Measurements from ENCODE around the gene LYST. TPM values are rescaled to one million over a fixed set of nuclear protein-coding genes. Genes with fewer than 3 reads are reported as not detected.

LYST gene
- total RNA-seq, 2 experiments from 2014 or later, result 34.4 to 36.0 TPM

GRCh38 chr1:235825229-235825628 lies 41.5 kb downstream of the LYST start:
- no peak overlapping the region for H3K4me3 Mint-ChIP-seq
- H3K36me3 Mint-ChIP-seq (ENCODE audit: low read depth), result peaks cover 18% of the 10 kb centered on the region
- CTCF ChIA-PET, result no interaction called here
- H3K4me1 Mint-ChIP-seq, result no peaks in the 10 kb centered on the region
- no peaks in the 10 kb centered on the region for H3K27me3 Mint-ChIP-seq
- DNase-seq, result no peak
- POLR2A ChIA-PET, result no interaction called here
- H3K27ac Mint-ChIP-seq, result no peak overlapping the region
- H3K9me3 Mint-ChIP-seq, result no peaks in the 10 kb centered on the region

DNA sequence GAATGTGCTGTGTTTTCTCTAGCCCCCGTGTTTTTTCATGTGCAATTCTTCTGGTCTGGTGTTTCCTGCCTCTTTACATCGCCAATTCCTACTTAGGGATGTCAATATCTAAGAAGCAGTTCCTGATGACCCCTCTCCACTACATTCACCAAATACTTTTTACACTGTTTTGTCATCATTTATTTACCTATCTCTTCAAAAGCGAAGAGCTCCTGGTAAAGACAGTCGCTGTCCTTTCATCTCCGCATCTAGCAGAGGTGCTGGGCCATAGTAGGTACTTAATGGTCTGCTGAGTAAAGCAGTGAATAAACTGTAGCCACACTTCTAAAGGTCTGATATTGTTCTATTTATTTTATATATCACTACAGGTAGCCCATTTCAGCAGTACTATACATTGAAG lies 43.0 kb downstream of the LYST start:
- Mint-ChIP-seq H3K27ac (no peak overlapping the region), H3K36me3 (ENCODE audit: low read depth) (peaks cover 18% of the 10 kb centered on the region), H3K9me3 (no peaks in the 10 kb centered on the region), H3K4me1 (no peaks in the 10 kb centered on the region), H3K4me3 (no peak overlapping the region), H3K27me3 (no peaks in the 10 kb centered on the region)
- CTCF ChIA-PET, result no interaction called here
- DNase-seq, result no peak
- POLR2A ChIA-PET, result no interaction called here

GRCh38 chr1:235822685-235823084 lies 44.0 kb downstream of the LYST start:
- Mint-ChIP-seq H3K9me3 (no peaks in the 10 kb centered on the region), H3K36me3 (ENCODE audit: low read depth) (peaks cover 14% of the 10 kb centered on the region), H3K27me3 (no peaks in the 10 kb centered on the region), H3K4me1 (no peaks in the 10 kb centered on the region), H3K4me3 (no peak overlapping the region), H3K27ac (no peak overlapping the region)
- no peak for DNase-seq
- CTCF ChIA-PET, result no interaction called here
- POLR2A ChIA-PET, result no interaction called here

DNA sequence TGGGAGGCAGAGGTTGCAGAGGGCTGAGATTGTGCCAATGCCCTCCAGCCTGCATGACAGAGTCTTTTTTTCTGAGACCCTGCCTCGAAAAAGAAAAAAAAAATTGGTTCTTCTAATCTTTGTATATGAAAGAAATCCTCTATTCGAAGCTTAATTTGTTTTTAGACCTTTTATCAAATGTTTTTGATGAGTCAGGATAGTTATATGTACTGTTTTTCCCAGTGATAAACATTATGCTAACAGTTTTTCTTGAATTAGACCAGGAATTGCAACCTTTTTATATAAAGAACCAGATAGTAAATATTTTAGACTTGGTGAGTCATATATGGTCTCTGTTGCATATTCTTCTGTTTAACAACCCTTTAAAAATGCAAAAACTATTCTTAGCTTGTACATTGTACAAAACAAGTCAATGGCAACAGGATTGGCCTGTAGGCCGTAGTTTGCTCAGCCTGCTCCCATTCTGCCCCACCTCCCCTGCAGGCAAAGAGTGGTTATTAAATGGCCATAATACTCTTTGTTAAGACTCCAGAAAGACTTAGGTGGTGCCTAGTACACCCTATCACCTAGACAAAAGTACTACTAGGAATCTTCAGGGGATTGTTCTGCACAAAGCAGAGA lies 45.2 kb downstream of the LYST start:
- Mint-ChIP-seq H3K27ac (no peak overlapping the region), H3K27me3 (no peaks in the 10 kb centered on the region), H3K9me3 (no peaks in the 10 kb centered on the region), H3K4me1 (peaks cover 9% of the 10 kb centered on the region), H3K4me3 (no peak overlapping the region), H3K36me3 (ENCODE audit: low read depth) (peaks cover 13% of the 10 kb centered on the region)
- CTCF ChIA-PET, result interaction anchor here (1.5 to 1.6 kb wide), 2 partner anchors 22 to 220 kb away, joined by 3 to 5 read pairs; no protein-coding TSS in a partner anchor
- POLR2A ChIA-PET, result no interaction called here
- DNase-seq, result no peak

DNA sequence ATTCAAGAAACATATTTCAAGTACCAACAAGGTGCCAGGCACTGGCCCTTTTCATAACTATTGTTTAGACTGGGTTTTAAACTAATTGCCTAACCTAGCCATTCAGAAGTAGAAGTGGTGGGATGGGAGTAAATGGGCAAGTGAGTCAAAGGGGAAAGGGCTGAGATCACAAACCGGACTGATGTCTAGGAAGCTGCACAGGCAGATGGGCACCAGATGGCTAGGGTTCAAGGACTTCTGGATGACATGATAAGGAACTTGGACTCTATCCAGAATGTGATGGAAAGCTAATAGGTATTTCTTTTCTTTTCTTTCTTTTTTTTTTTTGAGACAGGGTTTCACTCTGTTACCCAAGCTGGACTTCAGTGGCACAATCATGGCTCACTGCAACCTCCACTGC lies 46.6 kb downstream of the LYST start:
- no peak for DNase-seq
- peaks cover 10% of the 10 kb centered on the region for H3K4me1 Mint-ChIP-seq
- H3K4me3 Mint-ChIP-seq, result no peak overlapping the region
- peaks cover 5% of the 10 kb centered on the region for H3K36me3 Mint-ChIP-seq (ENCODE audit: low read depth)
- POLR2A ChIA-PET, result no interaction called here
- H3K27me3 Mint-ChIP-seq, result no peaks in the 10 kb centered on the region
- CTCF ChIA-PET, result interaction anchor here (0.6 to 0.7 kb wide), 2 partner anchors 9 to 19 kb away, joined by 3 to 4 read pairs; no protein-coding TSS in a partner anchor
- no peaks in the 10 kb centered on the region for H3K9me3 Mint-ChIP-seq
- no peak overlapping the region for H3K27ac Mint-ChIP-seq

DNA sequence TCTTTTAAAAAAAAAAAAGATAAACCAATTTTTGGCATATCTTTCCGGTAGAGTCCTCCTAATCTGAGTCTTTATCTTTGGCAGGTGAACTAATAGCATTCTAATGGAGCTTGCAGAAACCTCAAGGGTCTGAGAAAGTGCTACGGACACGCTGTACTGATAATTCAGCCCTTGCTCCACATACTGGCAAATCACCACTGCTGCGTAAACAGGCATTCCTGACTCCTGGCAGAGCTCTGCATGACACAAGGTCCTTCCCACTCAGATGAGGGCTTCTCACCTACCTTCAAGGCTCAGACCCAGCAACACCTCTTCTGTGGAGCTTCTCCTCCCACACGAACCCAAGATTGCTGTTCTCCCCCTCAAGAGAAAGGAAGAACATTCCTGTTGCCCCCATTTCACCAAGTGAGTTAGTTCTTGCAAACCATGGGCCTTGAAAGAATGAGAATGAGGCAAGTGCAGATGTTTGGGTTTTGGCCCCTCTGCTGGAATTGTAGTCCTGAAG lies 48.0 kb downstream of the LYST start:
- peaks cover 4% of the 10 kb centered on the region for H3K36me3 Mint-ChIP-seq (ENCODE audit: low read depth)
- no peak overlapping the region for H3K27ac Mint-ChIP-seq
- no peak overlapping the region for H3K4me3 Mint-ChIP-seq
- CTCF ChIA-PET, result no interaction called here
- no peak for DNase-seq
- POLR2A ChIA-PET, result no interaction called here
- H3K4me1 Mint-ChIP-seq, result peaks cover 10% of the 10 kb centered on the region
- no peaks in the 10 kb centered on the region for H3K27me3 Mint-ChIP-seq
- H3K9me3 Mint-ChIP-seq, result no peaks in the 10 kb centered on the region

- Mint-ChIP-seq H3K9me3 (no peaks in the 10 kb centered on the region), H3K36me3 (ENCODE audit: low read depth) (no peaks in the 10 kb centered on the region), H3K27ac (no peak overlapping the region), H3K4me3 (no peak overlapping the region), H3K27me3 (no peaks in the 10 kb centered on the region), H3K4me1 (peaks cover 10% of the 10 kb centered on the region)
- DNase-seq, result no peak
- POLR2A ChIA-PET, result no interaction called here
- CTCF ChIA-PET, result no interaction called here
Measured at GRCh38 chr1:235817101-235817728, 49.5 kb downstream of the LYST start.

- Mint-ChIP-seq H3K27ac (no peak overlapping the region), H3K27me3 (no peaks in the 10 kb centered on the region), H3K4me1 (no peaks in the 10 kb centered on the region), H3K9me3 (no peaks in the 10 kb centered on the region), H3K4me3 (no peak overlapping the region), H3K36me3 (ENCODE audit: low read depth) (peaks cover 11% of the 10 kb centered on the region)
- ChIA-PET POLR2A (no interaction called here), CTCF (no interaction called here)
- no peak for DNase-seq
Measured at GRCh38 chr1:235809688-235810397, 56.9 kb downstream of the LYST start.

- Mint-ChIP-seq H3K27me3 (no peaks in the 10 kb centered on the region), H3K4me3 (no peak overlapping the region), H3K4me1 (no peaks in the 10 kb centered on the region), H3K27ac (no peak overlapping the region), H3K9me3 (no peaks in the 10 kb centered on the region), H3K36me3 (ENCODE audit: low read depth) (peaks cover 13% of the 10 kb centered on the region)
- ChIA-PET POLR2A (interaction anchor here (0.6 kb wide), 1 partner anchor 294 kb away, joined by 3 read pairs; no protein-coding TSS in a partner anchor), CTCF (no interaction called here)
- DNase-seq, result no peak
Measured at GRCh38 chr1:235808223-235808622, 58.5 kb downstream of the LYST start.

- no peak overlapping the region for H3K27ac Mint-ChIP-seq
- H3K4me1 Mint-ChIP-seq, result peaks cover 3% of the 10 kb centered on the region
- H3K36me3 Mint-ChIP-seq (ENCODE audit: low read depth), result peaks cover 23% of the 10 kb centered on the region
- CTCF ChIA-PET, result no interaction called here
- no peak for DNase-seq
- H3K9me3 Mint-ChIP-seq, result no peaks in the 10 kb centered on the region
- H3K4me3 Mint-ChIP-seq, result no peak overlapping the region
- no peaks in the 10 kb centered on the region for H3K27me3 Mint-ChIP-seq
- POLR2A ChIA-PET, result no interaction called here
Measured at GRCh38 chr1:235806123-235806522, 60.6 kb downstream of the LYST start.

GRCh38 chr1:235802573-235803346 lies 63.9 kb downstream of the LYST start:
- POLR2A ChIA-PET, result no interaction called here
- no peak for DNase-seq
- CTCF ChIA-PET, result interaction anchor here (1.2 to 1.7 kb wide), 2 partner anchors 18 to 40 kb away, joined by 3 to 4 read pairs; no protein-coding TSS in a partner anchor
- no peaks in the 10 kb centered on the region for H3K9me3 Mint-ChIP-seq
- H3K36me3 Mint-ChIP-seq (ENCODE audit: low read depth), result peaks cover 35% of the 10 kb centered on the region
- H3K27ac Mint-ChIP-seq, result no peak overlapping the region
- H3K27me3 Mint-ChIP-seq, result no peaks in the 10 kb centered on the region
- no peak overlapping the region for H3K4me3 Mint-ChIP-seq
- peaks cover 3% of the 10 kb centered on the region for H3K4me1 Mint-ChIP-seq

DNA sequence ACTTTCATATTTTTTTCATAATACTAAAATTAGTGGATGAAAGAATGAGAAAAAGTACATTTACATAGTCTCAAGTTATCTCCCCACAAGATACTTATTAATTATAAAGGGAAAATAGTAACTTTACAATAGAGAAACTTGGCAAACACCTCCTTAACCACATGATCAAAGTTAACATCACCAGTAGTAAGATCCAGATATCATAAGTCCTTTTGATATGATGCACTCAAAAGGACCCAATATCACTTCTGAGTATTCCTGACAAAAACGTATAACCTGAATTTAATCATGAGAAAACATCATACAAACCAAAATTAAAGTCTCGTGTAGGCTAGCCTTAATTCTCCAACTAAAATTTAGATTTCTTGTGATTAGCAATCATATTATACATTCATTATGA lies 67.4 kb downstream of the LYST start:
- CTCF ChIA-PET, result no interaction called here
- Mint-ChIP-seq H3K4me1 (peaks cover 3% of the 10 kb centered on the region), H3K27me3 (no peaks in the 10 kb centered on the region), H3K36me3 (ENCODE audit: low read depth) (peaks cover 44% of the 10 kb centered on the region), H3K27ac (no peak overlapping the region), H3K9me3 (no peaks in the 10 kb centered on the region), H3K4me3 (no peak overlapping the region)
- no peak for DNase-seq
- POLR2A ChIA-PET, result no interaction called here

DNA sequence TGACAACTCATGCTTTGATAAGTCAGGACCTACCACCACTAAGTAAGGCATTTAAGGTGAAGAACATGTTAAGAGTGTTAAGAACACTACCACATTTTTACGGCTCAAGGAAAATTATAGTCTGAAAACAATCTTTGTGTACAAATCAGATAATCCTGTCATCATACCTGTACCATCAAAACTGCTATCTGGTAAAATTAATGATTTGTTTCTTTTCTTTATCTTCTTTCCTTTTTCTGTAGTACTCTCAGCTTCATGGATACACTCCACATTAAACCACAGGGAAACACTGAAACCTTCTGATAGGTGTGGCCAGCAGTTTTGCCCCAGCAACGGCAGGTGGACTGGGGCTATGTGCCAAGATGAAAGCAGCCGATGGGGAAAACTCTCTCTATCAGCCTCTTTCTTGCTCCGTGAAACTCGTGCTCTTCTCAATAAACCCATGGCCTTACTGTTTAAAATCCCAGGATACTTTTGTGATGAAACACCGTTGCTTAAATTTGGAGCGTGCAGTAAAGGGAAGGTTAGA lies 75.1 kb downstream of the LYST start:
- H3K4me1 Mint-ChIP-seq, result no peaks in the 10 kb centered on the region
- H3K27me3 Mint-ChIP-seq, result no peaks in the 10 kb centered on the region
- no peak overlapping the region for H3K4me3 Mint-ChIP-seq
- H3K36me3 Mint-ChIP-seq (ENCODE audit: low read depth), result peaks cover 45% of the 10 kb centered on the region
- no peaks in the 10 kb centered on the region for H3K9me3 Mint-ChIP-seq
- ChIA-PET CTCF (interaction anchor here (1.8 kb wide), 1 partner anchor 9 kb away, joined by 6 read pairs; no protein-coding TSS in a partner anchor), POLR2A (no interaction called here)
- no peak for DNase-seq
- H3K27ac Mint-ChIP-seq, result no peak overlapping the region

All from activated CD4-positive, alpha-beta memory T cell treated with anti-CD3 and anti-CD28 coated beads, Interleukin-2, amount 10 ng/mL, durations not matched to agents 7 days and 5 days (primary cell).